ENCODE results near the gene MCM3AP. TPM values are rescaled to one million over a fixed set of nuclear protein-coding genes. Genes with fewer than 3 reads are reported as not detected.

Gene MCM3AP
- total and polyA plus RNA-seq, 9 of the 15 experiments (the other 6 are each of a cell fraction or from before 2014, with no cell fraction given) = 6.5 to 179 (median 69.6) TPM

- TF ChIP-seq ARID4B (CRISPR knock-in tag; IDR thresholded peaks at IDR 0.05) (peak; percentile 97), ZNF431 (CRISPR knock-in tag; IDR thresholded peaks at IDR 0.05) (peak; percentile 78), ZKSCAN8 (CRISPR knock-in tag; IDR thresholded peaks at IDR 0.05) (no peak), RBM17 (IDR thresholded peaks at IDR 0.05; ENCODE audit: borderline replicate concordance, low read depth, low read length) (no peak), RNF219 (CRISPR knock-in tag; IDR thresholded peaks at IDR 0.05) (no peak), ZFPM2 (CRISPR knock-in tag; IDR thresholded peaks at IDR 0.05) (peak; percentile 70; the same call in 1 of the 2 replicates), CBFA2T2 (conservative IDR thresholded peaks at IDR 0.05) (no peak), ZSCAN32 (CRISPR knock-in tag; IDR thresholded peaks at IDR 0.05) (no peak), ETV6 (IDR thresholded peaks at IDR 0.05; ENCODE audit: borderline replicate concordance in 1 of 2, low read depth in 2 of 2, low read length in 1 of 2) (peak in 1 of 2 experiments; percentile 27; a peak in 1 of 4 replicates), ETV6 (CRISPR knock-in tag; IDR thresholded peaks at IDR 0.05; ENCODE audit: borderline replicate concordance) (peak; percentile 65; the same call in 1 of the 2 replicates), ELF2 (CRISPR knock-in tag; IDR thresholded peaks at IDR 0.05) (peak; percentile 95), ZNF644 (tag; IDR thresholded peaks at IDR 0.05; ENCODE audit: low read depth) (no peak; the same call in 1 of the 2 replicates), SAFB2 (IDR thresholded peaks at IDR 0.05; ENCODE audit: borderline replicate concordance, low read depth, low read length, severe bottlenecking) (no peak), FOS (IDR thresholded peaks at IDR 0.05; ENCODE audit: extremely low read depth, insufficient read length) (no peak), ZNF274 (IDR thresholded peaks at IDR 0.05; ENCODE audit: borderline replicate concordance, low read depth, low read length) (no peak), SMAD2 (IDR thresholded peaks at IDR 0.05; ENCODE audit: low read depth, low read length) (no peak), ZNF507 (tag; conservative IDR thresholded peaks at IDR 0.05) (no peak), FOXP4 (CRISPR knock-in tag; IDR thresholded peaks at IDR 0.05; ENCODE audit: borderline replicate concordance) (peak; percentile 92; the same call in 1 of the 2 replicates), OTX1 (CRISPR knock-in tag; IDR thresholded peaks at IDR 0.05) (peak; percentile 83; the same call in 1 of the 2 replicates)
Measured at GRCh38 chr21:46285761-46286647, 593 bp upstream of the MCM3AP start, which contains the start of gene YBEY (continued).

Data from K562 (cell line).